ENCODE measurements around the gene ZDHHC12.

- TF ChIP-seq EMX1 (CRISPR knock-in tag; IDR thresholded peaks at IDR 0.05), result 0 out of 2 replicates have a peak, but pooled peaks have one; percentile 76
- TF ChIP-seq CTCF (IDR thresholded peaks at IDR 0.05), result no peak
- TF ChIP-seq, protein P1, sequence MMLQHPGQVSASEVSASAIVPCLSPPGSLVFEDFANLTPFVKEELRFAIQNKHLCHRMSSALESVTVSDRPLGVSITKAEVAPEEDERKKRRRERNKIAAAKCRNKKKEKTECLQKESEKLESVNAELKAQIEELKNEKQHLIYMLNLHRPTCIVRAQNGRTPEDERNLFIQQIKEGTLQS (CRISPR knock-in tag; conservative IDR thresholded peaks at IDR 0.05), result no peak
- TF ChIP-seq MLX (CRISPR knock-in tag; IDR thresholded peaks at IDR 0.05), result no peak
- TF ChIP-seq TEAD1 (CRISPR knock-in tag; IDR thresholded peaks at IDR 0.05), result no peak
- TF ChIP-seq, protein P2, sequence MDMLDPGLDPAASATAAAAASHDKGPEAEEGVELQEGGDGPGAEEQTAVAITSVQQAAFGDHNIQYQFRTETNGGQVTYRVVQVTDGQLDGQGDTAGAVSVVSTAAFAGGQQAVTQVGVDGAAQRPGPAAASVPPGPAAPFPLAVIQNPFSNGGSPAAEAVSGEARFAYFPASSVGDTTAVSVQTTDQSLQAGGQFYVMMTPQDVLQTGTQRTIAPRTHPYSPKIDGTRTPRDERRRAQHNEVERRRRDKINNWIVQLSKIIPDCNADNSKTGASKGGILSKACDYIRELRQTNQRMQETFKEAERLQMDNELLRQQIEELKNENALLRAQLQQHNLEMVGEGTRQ (CRISPR knock-in tag; IDR thresholded peaks at IDR 0.05), result no peak
Measured at GRCh38 chr9:128723352-128723865, 518 bp downstream of the ZDHHC12 start.
